Neural cell (in vitro differentiated cells): ENCODE data around the gene FRMD4A.

Experiments used
- RAD21 ChIP-seq: fragments of 450-650 bp; conservative IDR thresholded peaks from 2 replicates; pipeline ENCODE4 v1.6.1; 2014; ENCODE audit warnings: antibody characterized with exemption, mild to moderate bottlenecking, moderate library complexity
- TF ChIP-seq, protein P1 (sequence below): fragments of 450-650 bp; IDR thresholded peaks from 2 replicates; pipeline ENCODE4 v1.5.1; 2014; ENCODE audit warnings: antibody characterized with exemption, mild to moderate bottlenecking, moderate library complexity; ENCODE audit not compliant: poor library complexity, severe bottlenecking

DNA sequence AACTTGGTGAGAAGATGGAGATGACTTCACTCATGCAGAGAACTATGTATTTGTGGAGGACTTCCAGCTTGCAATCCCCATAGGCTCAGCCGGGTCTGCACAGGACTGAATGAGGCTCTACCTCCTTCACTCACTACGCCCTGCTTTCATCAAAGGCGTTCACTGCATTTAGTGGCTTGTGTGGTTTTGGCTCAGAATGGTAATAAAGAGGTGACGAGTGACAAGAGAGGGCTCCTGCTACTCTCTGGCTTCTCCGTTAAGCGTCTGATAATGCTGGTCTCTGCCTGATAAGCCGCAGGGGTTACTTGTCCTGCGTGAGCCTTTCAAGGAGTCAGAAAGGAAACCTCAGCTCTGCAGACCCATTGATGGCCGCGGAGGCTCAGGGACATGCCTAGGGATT, 400.6 kb downstream of the FRMD4A start:
- TF ChIP-seq, protein P1, sequence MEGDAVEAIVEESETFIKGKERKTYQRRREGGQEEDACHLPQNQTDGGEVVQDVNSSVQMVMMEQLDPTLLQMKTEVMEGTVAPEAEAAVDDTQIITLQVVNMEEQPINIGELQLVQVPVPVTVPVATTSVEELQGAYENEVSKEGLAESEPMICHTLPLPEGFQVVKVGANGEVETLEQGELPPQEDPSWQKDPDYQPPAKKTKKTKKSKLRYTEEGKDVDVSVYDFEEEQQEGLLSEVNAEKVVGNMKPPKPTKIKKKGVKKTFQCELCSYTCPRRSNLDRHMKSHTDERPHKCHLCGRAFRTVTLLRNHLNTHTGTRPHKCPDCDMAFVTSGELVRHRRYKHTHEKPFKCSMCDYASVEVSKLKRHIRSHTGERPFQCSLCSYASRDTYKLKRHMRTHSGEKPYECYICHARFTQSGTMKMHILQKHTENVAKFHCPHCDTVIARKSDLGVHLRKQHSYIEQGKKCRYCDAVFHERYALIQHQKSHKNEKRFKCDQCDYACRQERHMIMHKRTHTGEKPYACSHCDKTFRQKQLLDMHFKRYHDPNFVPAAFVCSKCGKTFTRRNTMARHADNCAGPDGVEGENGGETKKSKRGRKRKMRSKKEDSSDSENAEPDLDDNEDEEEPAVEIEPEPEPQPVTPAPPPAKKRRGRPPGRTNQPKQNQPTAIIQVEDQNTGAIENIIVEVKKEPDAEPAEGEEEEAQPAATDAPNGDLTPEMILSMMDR: no peak
- TF ChIP-seq RAD21: no peak
